Measurements from ENCODE around the gene KLRD1. TPM values are rescaled to one million over a fixed set of nuclear protein-coding genes. Genes with fewer than 3 reads are reported as not detected.

KLRD1 gene
- polyA plus RNA-seq, 1 of the 3 experiments (the other 2 are of a cell fraction): not detected

DNA sequence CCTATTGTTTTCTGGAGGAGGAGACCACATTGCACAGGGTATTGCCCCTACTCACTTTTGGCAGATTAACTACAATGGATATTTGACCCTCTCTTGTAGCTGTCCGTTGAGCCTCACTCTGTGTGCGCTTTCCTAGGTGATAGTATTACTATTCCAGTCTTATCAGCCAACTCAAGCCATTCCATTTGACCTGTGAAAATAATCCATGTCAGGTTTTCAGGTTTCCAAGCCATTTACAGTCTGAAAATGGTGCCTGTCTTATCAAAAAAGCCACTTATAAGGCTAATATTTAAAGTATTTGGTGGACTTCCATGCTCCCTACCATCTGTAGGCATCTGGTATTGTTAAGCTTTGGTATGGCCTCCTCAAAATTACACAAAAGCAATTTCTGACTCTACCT, 29.6 kb upstream of the KLRD1 start (continued):
- TF ChIP-seq, protein P1, sequence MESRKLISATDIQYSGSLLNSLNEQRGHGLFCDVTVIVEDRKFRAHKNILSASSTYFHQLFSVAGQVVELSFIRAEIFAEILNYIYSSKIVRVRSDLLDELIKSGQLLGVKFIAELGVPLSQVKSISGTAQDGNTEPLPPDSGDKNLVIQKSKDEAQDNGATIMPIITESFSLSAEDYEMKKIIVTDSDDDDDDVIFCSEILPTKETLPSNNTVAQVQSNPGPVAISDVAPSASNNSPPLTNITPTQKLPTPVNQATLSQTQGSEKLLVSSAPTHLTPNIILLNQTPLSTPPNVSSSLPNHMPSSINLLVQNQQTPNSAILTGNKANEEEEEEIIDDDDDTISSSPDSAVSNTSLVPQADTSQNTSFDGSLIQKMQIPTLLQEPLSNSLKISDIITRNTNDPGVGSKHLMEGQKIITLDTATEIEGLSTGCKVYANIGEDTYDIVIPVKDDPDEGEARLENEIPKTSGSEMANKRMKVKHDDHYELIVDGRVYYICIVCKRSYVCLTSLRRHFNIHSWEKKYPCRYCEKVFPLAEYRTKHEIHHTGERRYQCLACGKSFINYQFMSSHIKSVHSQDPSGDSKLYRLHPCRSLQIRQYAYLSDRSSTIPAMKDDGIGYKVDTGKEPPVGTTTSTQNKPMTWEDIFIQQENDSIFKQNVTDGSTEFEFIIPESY (IDR thresholded peaks at IDR 0.05; ENCODE audit: borderline replicate concordance, low read depth): no peak
- TF ChIP-seq FOSL2 (IDR thresholded peaks at IDR 0.05; ENCODE audit: borderline replicate concordance, low read depth): no peak

GRCh38 chr12:10279937-10280336, 27.7 kb upstream of the KLRD1 start:
- TF ChIP-seq JUND (IDR thresholded peaks at IDR 0.05) (no peak), TAF1 (IDR thresholded peaks at IDR 0.05; ENCODE audit: borderline replicate concordance, low read depth, low read length) (no peak), FOSL2 (IDR thresholded peaks at IDR 0.05; ENCODE audit: borderline replicate concordance, low read depth) (no peak), EZH2phosphoT487 (IDR thresholded peaks at IDR 0.05; ENCODE audit: borderline replicate concordance, low read depth) (no peak), FOXJ3 (CRISPR knock-in tag; IDR thresholded peaks at IDR 0.05) (no peak), POLR2AphosphoS5 (IDR thresholded peaks at IDR 0.05; ENCODE audit: low read depth, low read length) (no peak), GABPA (IDR thresholded peaks at IDR 0.05; ENCODE audit: low read depth) (no peak), SIN3A (IDR thresholded peaks at IDR 0.05; ENCODE audit: borderline replicate concordance, low read depth, low read length) (no peak), USF1 (IDR thresholded peaks at IDR 0.05; ENCODE audit: borderline replicate concordance, low read depth) (no peak), SMC3 (IDR thresholded peaks at IDR 0.05; ENCODE audit: low read depth, low read length) (no peak), MEF2A (IDR thresholded peaks at IDR 0.05; ENCODE audit: borderline replicate concordance, low read depth) (no peak), RXRA (IDR thresholded peaks at IDR 0.05; ENCODE audit: borderline replicate concordance, low read depth) (no peak), TCF12 (IDR thresholded peaks at IDR 0.05) (no peak), RAD21 (IDR thresholded peaks at IDR 0.05; ENCODE audit: low read length) (no peak), EP300 (IDR thresholded peaks at IDR 0.05; ENCODE audit: borderline replicate concordance in 1 of 2, low read depth in 1 of 2, low read length in 1 of 2) (no peak), ELF1 (IDR thresholded peaks at IDR 0.05) (no peak)
- TF ChIP-seq, protein P2, sequence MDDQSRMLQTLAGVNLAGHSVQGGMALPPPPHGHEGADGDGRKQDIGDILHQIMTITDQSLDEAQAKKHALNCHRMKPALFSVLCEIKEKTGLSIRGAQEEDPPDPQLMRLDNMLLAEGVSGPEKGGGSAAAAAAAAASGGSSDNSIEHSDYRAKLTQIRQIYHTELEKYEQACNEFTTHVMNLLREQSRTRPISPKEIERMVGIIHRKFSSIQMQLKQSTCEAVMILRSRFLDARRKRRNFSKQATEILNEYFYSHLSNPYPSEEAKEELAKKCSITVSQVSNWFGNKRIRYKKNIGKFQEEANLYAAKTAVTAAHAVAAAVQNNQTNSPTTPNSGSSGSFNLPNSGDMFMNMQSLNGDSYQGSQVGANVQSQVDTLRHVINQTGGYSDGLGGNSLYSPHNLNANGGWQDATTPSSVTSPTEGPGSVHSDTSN (IDR thresholded peaks at IDR 0.05): no peak
- TF ChIP-seq, protein P3, sequence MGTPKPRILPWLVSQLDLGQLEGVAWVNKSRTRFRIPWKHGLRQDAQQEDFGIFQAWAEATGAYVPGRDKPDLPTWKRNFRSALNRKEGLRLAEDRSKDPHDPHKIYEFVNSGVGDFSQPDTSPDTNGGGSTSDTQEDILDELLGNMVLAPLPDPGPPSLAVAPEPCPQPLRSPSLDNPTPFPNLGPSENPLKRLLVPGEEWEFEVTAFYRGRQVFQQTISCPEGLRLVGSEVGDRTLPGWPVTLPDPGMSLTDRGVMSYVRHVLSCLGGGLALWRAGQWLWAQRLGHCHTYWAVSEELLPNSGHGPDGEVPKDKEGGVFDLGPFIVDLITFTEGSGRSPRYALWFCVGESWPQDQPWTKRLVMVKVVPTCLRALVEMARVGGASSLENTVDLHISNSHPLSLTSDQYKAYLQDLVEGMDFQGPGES (IDR thresholded peaks at IDR 0.05; ENCODE audit: low read depth, low read length): no peak
- H3K9me3 ChIP-seq: no peaks in the 10 kb centered on the region
- H3K9me2 ChIP-seq: no peaks in the 10 kb centered on the region
- H2AFZ ChIP-seq (ENCODE audit: low read depth): no peak overlapping the region
- no peak overlapping the region for H3K4me2 ChIP-seq
- H3K4me3 ChIP-seq (ENCODE audit: low read depth in 2 of 2, low read length in 1 of 2): no peak overlapping the region
- WGBS (ENCODE audit: low lambda C conversion rate): 7% methylated on average over 3 of the region's 3 CpGs
- H3K27me3 ChIP-seq (ENCODE audit: insufficient read depth): no peaks in the 10 kb centered on the region
- no peaks in the 10 kb centered on the region for H3K4me1 ChIP-seq (ENCODE audit: control insufficient read depth in 1 of 2, insufficient read depth in 2 of 2, low read depth in 1 of 2, low read length in 1 of 2)
- ChIA-PET POLR2A (no interaction called here), CTCF (no interaction called here)
- H4K20me1 ChIP-seq (ENCODE audit: insufficient read depth): no peaks in the 10 kb centered on the region
- no peaks in the 10 kb centered on the region for H3K36me3 ChIP-seq (replicated peaks in 1 of 2; ENCODE audit: control insufficient read depth in 1 of 2, insufficient read depth in 2 of 2, low read length in 1 of 2)
- no peaks in the 10 kb centered on the region for H3F3A ChIP-seq (replicated peaks; ENCODE audit: insufficient read depth)
- H3K9ac ChIP-seq: no peak overlapping the region
- no peak for DNase-seq
- no peaks in the 10 kb centered on the region for H3K79me2 ChIP-seq (ENCODE audit: insufficient read depth)
- H3K27ac ChIP-seq (ENCODE audit: low read depth in 2 of 2, low read length in 1 of 2): no peak overlapping the region
